ENCODE results near the gene CDH12. TPM values are rescaled to one million over a fixed set of nuclear protein-coding genes. Genes with fewer than 3 reads are reported as not detected.

The CDH12 gene
- total and polyA plus RNA-seq, 10 of the 15 experiments (the other 5 are each of a cell fraction or from before 2014, with no cell fraction given): 0.03 to 0.16 TPM; not detected in 8

DNA sequence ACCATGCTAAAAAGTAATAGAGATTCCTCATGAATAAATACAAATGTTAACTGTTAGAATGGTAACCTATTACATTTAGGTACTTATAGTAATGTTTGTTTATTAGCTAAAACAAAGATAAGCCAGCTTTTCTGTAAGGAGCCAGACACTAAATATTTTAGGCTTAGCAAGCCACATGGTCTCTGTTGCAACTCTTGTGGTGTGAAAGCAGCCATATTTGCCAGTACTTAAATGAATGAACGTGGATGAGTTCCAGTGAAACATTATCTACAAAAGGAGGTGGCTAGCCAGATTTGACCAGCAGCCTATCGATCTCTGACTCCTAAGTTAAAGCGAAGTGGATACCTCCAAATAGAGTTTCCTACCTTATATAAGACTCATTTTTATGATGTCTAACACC is 331.6 kb downstream of the CDH12 start:
- ChIA-PET CTCF (no interaction called here), POLR2A (no interaction called here), RAD21 (ENCODE audit: unreplicated experiment) (no interaction called here), SMC1A (ENCODE audit: uncharacterized antibody, unreplicated experiment) (interaction anchor here (1.2 kb wide), 1 partner anchor 10 kb away, joined by 3 read pairs; no protein-coding TSS in a partner anchor)
- DNase-seq (ENCODE audit: low read depth, low spot score) (no peak), FAIRE-seq (no peak), ATAC-seq (no peak)
- H3K4me1 ChIP-seq (ENCODE audit: control insufficient read depth, insufficient read depth, low read length): no peaks in the 10 kb centered on the region
- H3K4me3 ChIP-seq: no peak overlapping the region
- no peak overlapping the region for H3K4me2 ChIP-seq (ENCODE audit: control insufficient read depth, insufficient read depth)
- no peaks in the 10 kb centered on the region for H3K9me3 ChIP-seq (replicated peaks; ENCODE audit: control insufficient read depth, insufficient read depth, low read length)
- in situ Hi-C loops (cut with MboI) (no loop called here), intact Hi-C loops (cut with micrococcal nuclease; ENCODE audit: unreplicated experiment) (no loop called here)
- no peak overlapping the region for H3K27ac ChIP-seq (ENCODE audit: control insufficient read depth, insufficient read depth)
- no peaks in the 10 kb centered on the region for H3K36me3 ChIP-seq (ENCODE audit: control insufficient read depth in 2 of 2, insufficient read depth in 2 of 2, low read length in 1 of 2)
- no TSS peak for BruUV-seq (replicated peaks)
- no peak overlapping the region for H2AFZ ChIP-seq (ENCODE audit: control insufficient read depth, low read depth, low read length)
- no peaks in the 10 kb centered on the region for H3K27me3 ChIP-seq (replicated peaks in 1 of 2; ENCODE audit: control insufficient read depth in 2 of 2, insufficient read depth in 2 of 2, low read length in 1 of 2)
- no peak overlapping the region for H3K9ac ChIP-seq (ENCODE audit: control insufficient read depth, insufficient read depth, low read length)
- no peaks in the 10 kb centered on the region for H3K79me2 ChIP-seq (ENCODE audit: control insufficient read depth, insufficient read depth, low read length)
- 21% methylated on average over 3 of the region's 3 CpGs for WGBS (ENCODE audit: insufficient coverage, insufficient replicate concordance, low lambda C conversion rate, missing lambda C conversion rate)
- no peaks in the 10 kb centered on the region for H4K20me1 ChIP-seq (ENCODE audit: control insufficient read depth, insufficient read depth)
- TF ChIP-seq SREBF1 (IDR thresholded peaks at IDR 0.05; ENCODE audit: low read length) (no peak), NR2C2 (IDR thresholded peaks at IDR 0.05; ENCODE audit: borderline replicate concordance, control insufficient read depth, insufficient read length, low read depth) (no peak), RCOR1 (conservative IDR thresholded peaks at IDR 0.05; ENCODE audit: low read depth, low read length) (no peak), IKZF1 (conservative IDR thresholded peaks at IDR 0.05) (no peak), MTA3 (IDR thresholded peaks at IDR 0.05; ENCODE audit: borderline replicate concordance, low read length) (no peak), ATF7 (IDR thresholded peaks at IDR 0.05; ENCODE audit: low read depth) (no peak), SMC3 (IDR thresholded peaks at IDR 0.05; ENCODE audit: borderline replicate concordance, low read length) (no peak), EP300 (IDR thresholded peaks at IDR 0.05; ENCODE audit: borderline replicate concordance in 1 of 2, control insufficient read depth in 1 of 2, low read depth in 2 of 2, low read length in 2 of 2) (no peak), HCFC1 (IDR thresholded peaks at IDR 0.05; ENCODE audit: low read length) (no peak), IKZF2 (IDR thresholded peaks at IDR 0.05) (no peak), BHLHE40 (IDR thresholded peaks at IDR 0.05; ENCODE audit: borderline replicate concordance in 1 of 2, low read depth in 2 of 2, low read length in 1 of 2) (no peak), ASH2L (IDR thresholded peaks at IDR 0.05; ENCODE audit: borderline replicate concordance, low read depth) (no peak), ZNF384 (IDR thresholded peaks at IDR 0.05; ENCODE audit: borderline replicate concordance, low read depth, low read length) (no peak), ATF3 (IDR thresholded peaks at IDR 0.05; ENCODE audit: borderline replicate concordance, extremely low read depth, low read depth, low read length) (no peak), RUNX3 (IDR thresholded peaks at IDR 0.05; ENCODE audit: low read length) (no peak)
- TF ChIP-seq, protein P1, sequence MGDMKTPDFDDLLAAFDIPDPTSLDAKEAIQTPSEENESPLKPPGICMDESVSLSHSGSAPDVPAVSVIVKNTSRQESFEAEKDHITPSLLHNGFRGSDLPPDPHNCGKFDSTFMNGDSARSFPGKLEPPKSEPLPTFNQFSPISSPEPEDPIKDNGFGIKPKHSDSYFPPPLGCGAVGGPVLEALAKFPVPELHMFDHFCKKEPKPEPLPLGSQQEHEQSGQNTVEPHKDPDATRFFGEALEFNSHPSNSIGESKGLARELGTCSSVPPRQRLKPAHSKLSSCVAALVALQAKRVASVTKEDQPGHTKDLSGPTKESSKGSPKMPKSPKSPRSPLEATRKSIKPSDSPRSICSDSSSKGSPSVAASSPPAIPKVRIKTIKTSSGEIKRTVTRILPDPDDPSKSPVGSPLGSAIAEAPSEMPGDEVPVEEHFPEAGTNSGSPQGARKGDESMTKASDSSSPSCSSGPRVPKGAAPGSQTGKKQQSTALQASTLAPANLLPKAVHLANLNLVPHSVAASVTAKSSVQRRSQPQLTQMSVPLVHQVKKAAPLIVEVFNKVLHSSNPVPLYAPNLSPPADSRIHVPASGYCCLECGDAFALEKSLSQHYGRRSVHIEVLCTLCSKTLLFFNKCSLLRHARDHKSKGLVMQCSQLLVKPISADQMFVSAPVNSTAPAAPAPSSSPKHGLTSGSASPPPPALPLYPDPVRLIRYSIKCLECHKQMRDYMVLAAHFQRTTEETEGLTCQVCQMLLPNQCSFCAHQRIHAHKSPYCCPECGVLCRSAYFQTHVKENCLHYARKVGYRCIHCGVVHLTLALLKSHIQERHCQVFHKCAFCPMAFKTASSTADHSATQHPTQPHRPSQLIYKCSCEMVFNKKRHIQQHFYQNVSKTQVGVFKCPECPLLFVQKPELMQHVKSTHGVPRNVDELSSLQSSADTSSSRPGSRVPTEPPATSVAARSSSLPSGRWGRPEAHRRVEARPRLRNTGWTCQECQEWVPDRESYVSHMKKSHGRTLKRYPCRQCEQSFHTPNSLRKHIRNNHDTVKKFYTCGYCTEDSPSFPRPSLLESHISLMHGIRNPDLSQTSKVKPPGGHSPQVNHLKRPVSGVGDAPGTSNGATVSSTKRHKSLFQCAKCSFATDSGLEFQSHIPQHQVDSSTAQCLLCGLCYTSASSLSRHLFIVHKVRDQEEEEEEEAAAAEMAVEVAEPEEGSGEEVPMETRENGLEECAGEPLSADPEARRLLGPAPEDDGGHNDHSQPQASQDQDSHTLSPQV (IDR thresholded peaks at IDR 0.05): no peak
- TF ChIP-seq, protein P2, sequence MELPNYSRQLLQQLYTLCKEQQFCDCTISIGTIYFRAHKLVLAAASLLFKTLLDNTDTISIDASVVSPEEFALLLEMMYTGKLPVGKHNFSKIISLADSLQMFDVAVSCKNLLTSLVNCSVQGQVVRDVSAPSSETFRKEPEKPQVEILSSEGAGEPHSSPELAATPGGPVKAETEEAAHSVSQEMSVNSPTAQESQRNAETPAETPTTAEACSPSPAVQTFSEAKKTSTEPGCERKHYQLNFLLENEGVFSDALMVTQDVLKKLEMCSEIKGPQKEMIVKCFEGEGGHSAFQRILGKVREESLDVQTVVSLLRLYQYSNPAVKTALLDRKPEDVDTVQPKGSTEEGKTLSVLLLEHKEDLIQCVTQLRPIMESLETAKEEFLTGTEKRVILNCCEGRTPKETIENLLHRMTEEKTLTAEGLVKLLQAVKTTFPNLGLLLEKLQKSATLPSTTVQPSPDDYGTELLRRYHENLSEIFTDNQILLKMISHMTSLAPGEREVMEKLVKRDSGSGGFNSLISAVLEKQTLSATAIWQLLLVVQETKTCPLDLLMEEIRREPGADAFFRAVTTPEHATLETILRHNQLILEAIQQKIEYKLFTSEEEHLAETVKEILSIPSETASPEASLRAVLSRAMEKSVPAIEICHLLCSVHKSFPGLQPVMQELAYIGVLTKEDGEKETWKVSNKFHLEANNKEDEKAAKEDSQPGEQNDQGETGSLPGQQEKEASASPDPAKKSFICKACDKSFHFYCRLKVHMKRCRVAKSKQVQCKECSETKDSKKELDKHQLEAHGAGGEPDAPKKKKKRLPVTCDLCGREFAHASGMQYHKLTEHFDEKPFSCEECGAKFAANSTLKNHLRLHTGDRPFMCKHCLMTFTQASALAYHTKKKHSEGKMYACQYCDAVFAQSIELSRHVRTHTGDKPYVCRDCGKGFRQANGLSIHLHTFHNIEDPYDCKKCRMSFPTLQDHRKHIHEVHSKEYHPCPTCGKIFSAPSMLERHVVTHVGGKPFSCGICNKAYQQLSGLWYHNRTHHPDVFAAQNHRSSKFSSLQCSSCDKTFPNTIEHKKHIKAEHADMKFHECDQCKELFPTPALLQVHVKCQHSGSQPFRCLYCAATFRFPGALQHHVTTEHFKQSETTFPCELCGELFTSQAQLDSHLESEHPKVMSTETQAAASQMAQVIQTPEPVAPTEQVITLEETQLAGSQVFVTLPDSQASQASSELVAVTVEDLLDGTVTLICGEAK (IDR thresholded peaks at IDR 0.05; ENCODE audit: borderline replicate concordance): no peak

Data from GM12878 (cell line).